Ishikawa (cell line): Measurements from ENCODE around the gene ATF7.

Experiments used
- EP300 ChIP-seq: IDR thresholded peaks from 2 replicates; pipeline ENCODE4 v1.6.1; 2012; ENCODE audit warnings: borderline replicate concordance
- MAX ChIP-seq: IDR thresholded peaks from 2 replicates; pipeline ENCODE4 v1.6.1; 2012
- NFIC ChIP-seq: IDR thresholded peaks from 2 replicates; pipeline ENCODE4 v1.6.1; 2012
- RAD21 ChIP-seq: IDR thresholded peaks from 2 replicates; pipeline ENCODE4 v1.6.1; 2012; ENCODE audit warnings: low read depth
- TEAD4 ChIP-seq: IDR thresholded peaks from 2 replicates; pipeline ENCODE4 v1.6.1; 2012
- USF1 ChIP-seq: IDR thresholded peaks from 2 replicates; pipeline ENCODE4 v1.6.1; 2012
- YY1 ChIP-seq: IDR thresholded peaks from 2 replicates; pipeline ENCODE4 v1.6.1; 2012; ENCODE audit warnings: low read depth

- TF ChIP-seq RAD21 (no peak), NFIC (no peak), YY1 (no peak), MAX (no peak), EP300 (no peak), USF1 (no peak), TEAD4 (no peak)
Observed at GRCh38 chr12:53497461-53497860, 128.7 kb downstream of the ATF7 start.
